ENCODE results near the gene TXNRD1.

TXNRD1 gene

GRCh38 chr12:104355630-104356029 is 140.1 kb downstream of the TXNRD1 start:
- no peak overlapping the region for H3K4me3 ChIP-seq (ENCODE audit: low read depth, low read length)
- DNase-seq (ENCODE audit: low read depth) = no peak
- TF ChIP-seq, protein P1, sequence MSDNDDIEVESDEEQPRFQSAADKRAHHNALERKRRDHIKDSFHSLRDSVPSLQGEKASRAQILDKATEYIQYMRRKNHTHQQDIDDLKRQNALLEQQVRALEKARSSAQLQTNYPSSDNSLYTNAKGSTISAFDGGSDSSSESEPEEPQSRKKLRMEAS (IDR thresholded peaks at IDR 0.05; ENCODE audit: low read depth, low read length) = no peak
- TF ChIP-seq POLR2A (IDR thresholded peaks at IDR 0.05; ENCODE audit: extremely low read depth, insufficient read length) = no peak
- no peak for TF ChIP-seq MYC (IDR thresholded peaks at IDR 0.05; ENCODE audit: low read depth, low read length)
- TF ChIP-seq, protein P2, sequence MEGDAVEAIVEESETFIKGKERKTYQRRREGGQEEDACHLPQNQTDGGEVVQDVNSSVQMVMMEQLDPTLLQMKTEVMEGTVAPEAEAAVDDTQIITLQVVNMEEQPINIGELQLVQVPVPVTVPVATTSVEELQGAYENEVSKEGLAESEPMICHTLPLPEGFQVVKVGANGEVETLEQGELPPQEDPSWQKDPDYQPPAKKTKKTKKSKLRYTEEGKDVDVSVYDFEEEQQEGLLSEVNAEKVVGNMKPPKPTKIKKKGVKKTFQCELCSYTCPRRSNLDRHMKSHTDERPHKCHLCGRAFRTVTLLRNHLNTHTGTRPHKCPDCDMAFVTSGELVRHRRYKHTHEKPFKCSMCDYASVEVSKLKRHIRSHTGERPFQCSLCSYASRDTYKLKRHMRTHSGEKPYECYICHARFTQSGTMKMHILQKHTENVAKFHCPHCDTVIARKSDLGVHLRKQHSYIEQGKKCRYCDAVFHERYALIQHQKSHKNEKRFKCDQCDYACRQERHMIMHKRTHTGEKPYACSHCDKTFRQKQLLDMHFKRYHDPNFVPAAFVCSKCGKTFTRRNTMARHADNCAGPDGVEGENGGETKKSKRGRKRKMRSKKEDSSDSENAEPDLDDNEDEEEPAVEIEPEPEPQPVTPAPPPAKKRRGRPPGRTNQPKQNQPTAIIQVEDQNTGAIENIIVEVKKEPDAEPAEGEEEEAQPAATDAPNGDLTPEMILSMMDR (IDR thresholded peaks at IDR 0.05; ENCODE audit: low read depth, low read length) = no peak

DNA sequence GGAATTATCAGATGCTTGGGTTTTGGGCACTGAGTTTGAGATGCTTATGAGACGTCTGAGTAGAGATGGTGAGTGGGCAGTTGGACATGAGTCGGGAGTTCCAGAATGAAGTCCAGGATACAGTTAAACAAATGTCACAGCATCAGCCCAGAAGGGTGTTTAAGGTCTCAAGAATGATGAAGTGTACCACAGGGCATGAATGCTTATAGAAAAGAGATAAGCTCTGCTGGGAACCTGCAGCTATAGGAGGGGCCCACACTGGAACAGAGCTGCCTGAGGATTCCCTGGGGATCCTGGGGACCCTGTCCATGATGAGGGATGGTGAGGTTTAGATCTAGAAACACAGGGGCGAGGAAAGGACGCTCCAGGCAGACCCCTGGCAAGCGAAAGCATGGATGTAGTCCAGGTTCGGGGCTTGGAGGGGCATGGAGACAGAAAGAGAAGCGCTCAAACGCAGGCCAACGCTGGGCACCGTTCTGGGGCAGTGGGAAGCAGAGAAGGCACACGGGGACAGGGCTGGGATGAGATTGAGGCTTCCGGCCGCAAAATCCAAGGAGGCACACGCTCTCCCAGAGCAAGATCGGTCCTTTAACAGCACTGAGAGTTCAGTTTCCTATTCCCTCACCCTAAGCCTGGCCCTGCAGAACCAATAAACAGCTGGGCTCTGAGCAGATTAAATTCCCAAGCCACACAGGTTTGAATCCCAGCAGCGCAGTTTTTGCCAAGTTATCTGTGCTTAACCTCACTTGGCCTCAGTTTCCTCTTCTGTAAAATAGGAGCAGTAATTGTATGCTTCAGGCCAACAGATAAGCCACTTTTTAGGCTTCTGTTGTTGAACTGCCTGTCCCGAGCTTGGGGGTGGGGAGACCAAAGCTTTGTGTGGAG is 140.9 kb downstream of the TXNRD1 start:
- no peak for DNase-seq (ENCODE audit: low read depth)
- TF ChIP-seq POLR2A (IDR thresholded peaks at IDR 0.05; ENCODE audit: extremely low read depth, insufficient read length) = no peak
- TF ChIP-seq, protein P2 (IDR thresholded peaks at IDR 0.05; ENCODE audit: low read depth, low read length) = no peak
- TF ChIP-seq MYC (IDR thresholded peaks at IDR 0.05; ENCODE audit: low read depth, low read length) = no peak
- TF ChIP-seq, protein P1 (IDR thresholded peaks at IDR 0.05; ENCODE audit: low read depth, low read length) = no peak
- no peak overlapping the region for H3K4me3 ChIP-seq (ENCODE audit: low read depth, low read length)

DNA sequence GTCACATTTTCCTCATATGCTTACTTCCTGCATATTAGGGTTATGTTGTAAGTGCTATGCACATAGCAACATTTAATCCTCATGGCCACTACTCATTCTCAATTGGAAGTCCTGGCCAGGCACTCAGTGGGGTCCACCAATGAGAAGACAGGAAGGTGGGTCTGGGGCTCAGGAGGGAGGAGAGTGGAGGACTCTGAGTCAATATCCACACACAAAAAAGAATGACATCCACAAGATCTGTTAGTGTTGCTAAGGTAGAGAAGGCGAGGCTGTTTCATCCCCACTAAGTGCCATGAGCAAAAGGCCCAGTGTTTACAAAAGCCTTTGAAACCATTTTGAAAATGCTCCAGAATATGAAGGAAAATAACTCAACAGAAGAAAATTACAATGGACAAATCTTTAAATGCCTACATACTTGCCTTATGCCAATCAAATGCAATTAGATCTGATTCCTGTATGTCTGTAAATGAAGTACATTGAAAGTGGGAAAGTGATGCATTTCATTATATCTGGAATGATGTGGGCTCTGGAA is 141.9 kb downstream of the TXNRD1 start:
- TF ChIP-seq, protein P1 (IDR thresholded peaks at IDR 0.05; ENCODE audit: low read depth, low read length) = no peak
- TF ChIP-seq POLR2A (IDR thresholded peaks at IDR 0.05; ENCODE audit: extremely low read depth, insufficient read length) = no peak
- no peak for TF ChIP-seq MYC (IDR thresholded peaks at IDR 0.05; ENCODE audit: low read depth, low read length)
- TF ChIP-seq, protein P2 (IDR thresholded peaks at IDR 0.05; ENCODE audit: low read depth, low read length) = no peak
- no peak for DNase-seq (ENCODE audit: low read depth)
- no peak overlapping the region for H3K4me3 ChIP-seq (ENCODE audit: low read depth, low read length)

DNA sequence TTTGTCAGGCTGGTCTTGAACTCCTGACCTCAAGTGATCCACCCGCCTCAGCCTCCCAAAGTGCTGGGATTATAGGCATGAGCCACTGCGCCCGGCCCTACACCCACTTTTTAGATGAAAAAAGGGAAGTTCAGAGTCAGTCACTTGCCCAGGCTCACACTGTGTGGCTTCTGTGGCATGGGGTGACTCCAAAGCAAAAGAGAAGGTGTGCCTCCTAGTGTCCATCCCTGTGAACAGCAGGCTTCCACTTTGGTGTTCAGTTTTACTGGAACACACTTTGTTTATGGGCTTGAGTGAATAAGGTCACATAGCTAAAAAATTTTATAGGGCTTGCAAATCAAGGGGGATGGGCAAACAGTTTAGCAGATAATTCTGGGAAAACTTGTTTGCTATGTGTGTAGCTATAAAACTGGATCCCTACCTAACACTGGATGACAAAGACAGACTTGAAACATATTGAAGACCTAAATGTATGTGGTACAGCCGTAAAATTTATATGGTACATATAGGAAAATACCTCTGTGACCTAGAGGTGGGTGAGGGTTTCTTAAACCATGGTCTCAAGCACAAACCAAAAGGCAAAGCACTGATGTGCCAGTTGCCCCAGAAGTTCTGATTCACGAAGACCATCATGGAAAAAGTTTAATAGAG is 142.9 kb downstream of the TXNRD1 start:
- TF ChIP-seq, protein P2 (IDR thresholded peaks at IDR 0.05; ENCODE audit: low read depth, low read length) = peak; percentile 98
- TF ChIP-seq MYC (IDR thresholded peaks at IDR 0.05; ENCODE audit: low read depth, low read length) = peak; percentile 88
- no peak for TF ChIP-seq POLR2A (IDR thresholded peaks at IDR 0.05; ENCODE audit: extremely low read depth, insufficient read length)
- TF ChIP-seq, protein P1 (IDR thresholded peaks at IDR 0.05; ENCODE audit: low read depth, low read length) = peak; percentile 79
- no peak overlapping the region for H3K4me3 ChIP-seq (ENCODE audit: low read depth, low read length)
- DNase-seq (ENCODE audit: low read depth) = peak; percentile 92

- DNase-seq (ENCODE audit: low read depth) = no peak
- no peak overlapping the region for H3K4me3 ChIP-seq (ENCODE audit: low read depth, low read length)
- TF ChIP-seq MYC (IDR thresholded peaks at IDR 0.05; ENCODE audit: low read depth, low read length) = no peak
- TF ChIP-seq, protein P1 (IDR thresholded peaks at IDR 0.05; ENCODE audit: low read depth, low read length) = no peak
- no peak for TF ChIP-seq POLR2A (IDR thresholded peaks at IDR 0.05; ENCODE audit: extremely low read depth, insufficient read length)
- TF ChIP-seq, protein P2 (IDR thresholded peaks at IDR 0.05; ENCODE audit: low read depth, low read length) = no peak
Observed at GRCh38 chr12:104359216-104359615, 143.6 kb downstream of the TXNRD1 start.
